CD4-positive, alpha-beta T cell treated with Interferon alpha-2 for 1 hour (primary cell): ENCODE data around the gene GLG1.
"Not testable (repeated sequence)": the region's sequence is repeated elsewhere in the genome, so short reads cannot be mapped to it uniquely, and the experiment has no call there.

Experiments
- DNase-seq, 2 donors: peaks; one replicate each; pipeline ENCODE4 v3.0.0-alpha.2; 2020 to 2022

The GLG1 gene

GRCh38 chr16:74468807-74469525 lies 137.9 kb downstream of the GLG1 start:
- no peak for DNase-seq

GRCh38 chr16:74466872-74467271 lies 140.0 kb downstream of the GLG1 start:
- DNase-seq: peak in 1 of 2 donors; percentile 7

GRCh38 chr16:74465851-74466685 lies 140.8 kb downstream of the GLG1 start:
- DNase-seq: no peak

- no peak for DNase-seq
These were observed 141.6 kb downstream of the GLG1 start for GRCh38 chr16:74465281-74465680.

- DNase-seq: no peak
These were observed 143.0 kb downstream of the GLG1 start for GRCh38 chr16:74463888-74464287.

GRCh38 chr16:74462361-74462760 lies 144.6 kb downstream of the GLG1 start:
- DNase-seq: no peak

- DNase-seq: no peak
These were observed 145.1 kb downstream of the GLG1 start for GRCh38 chr16:74461826-74462225.

- no peak for DNase-seq
These were observed 146.4 kb downstream of the GLG1 start for GRCh38 chr16:74460542-74460941.

- no peak for DNase-seq
These were observed 150.7 kb downstream of the GLG1 start for GRCh38 chr16:74456290-74456625.

- DNase-seq: no peak
These were observed 151.2 kb downstream of the GLG1 start for GRCh38 chr16:74455619-74456289.

GRCh38 chr16:74455213-74455612 lies 151.7 kb downstream of the GLG1 start:
- DNase-seq: no peak

GRCh38 chr16:74451951-74452758 lies 154.8 kb downstream of the GLG1 start:
- no peak for DNase-seq

- no peak for DNase-seq
These were observed 155.8 kb downstream of the GLG1 start for GRCh38 chr16:74450967-74451760.

- no peak for DNase-seq
These were observed 156.7 kb downstream of the GLG1 start for GRCh38 chr16:74450236-74450635.

- DNase-seq: no peak
These were observed 157.4 kb downstream of the GLG1 start for GRCh38 chr16:74449470-74449869.

GRCh38 chr16:74448990-74449389 lies 157.9 kb downstream of the GLG1 start:
- no peak for DNase-seq

GRCh38 chr16:74447578-74447977 lies 159.3 kb downstream of the GLG1 start:
- DNase-seq: no peak

GRCh38 chr16:74446866-74447265 lies 160.0 kb downstream of the GLG1 start:
- DNase-seq: no peak

- DNase-seq: not testable (repeated sequence)
These were observed 163.1 kb downstream of the GLG1 start for GRCh38 chr16:74443624-74444346.

- DNase-seq: no peak
These were observed 167.2 kb downstream of the GLG1 start for GRCh38 chr16:74439685-74440084.

GRCh38 chr16:74438492-74438979 lies 168.4 kb downstream of the GLG1 start:
- peak in 1 of 2 donors; percentile 62 for DNase-seq
